Measurements from ENCODE around the gene PLEK.
"Not testable (repeated sequence)": the region's sequence is repeated elsewhere in the genome, so short reads cannot be mapped to it uniquely, and the experiment has no call there.

The PLEK gene

DNA sequence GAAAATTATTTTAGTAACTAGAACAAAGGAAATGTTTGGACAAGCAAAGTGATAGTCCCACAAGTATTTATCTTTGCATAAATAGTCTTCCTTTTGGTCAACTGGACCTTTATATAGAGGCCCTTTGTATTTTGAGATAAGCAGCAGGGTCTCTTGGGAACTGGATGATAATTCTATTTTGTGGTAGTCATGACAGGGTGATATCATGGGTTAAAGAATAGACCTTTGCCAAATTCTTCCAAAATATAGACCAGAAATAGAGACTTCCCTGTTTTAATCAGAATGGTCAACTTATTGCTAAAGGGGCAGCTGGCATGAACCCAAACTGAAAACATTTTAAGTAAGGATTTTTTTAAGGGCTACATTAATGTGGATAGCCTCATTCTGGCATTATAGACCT lies 10.5 kb downstream of the PLEK start:
- H3K9me3 ChIP-seq (ENCODE audit: control insufficient read depth, insufficient read depth, low read depth, low read length) = no peaks in the 10 kb centered on the region
- POLR2A ChIA-PET = no interaction called here
- H3K27ac ChIP-seq (ENCODE audit: extremely low read depth, low read depth, low read length) = no peak overlapping the region
- H3K36me3 ChIP-seq (ENCODE audit: control insufficient read depth in 2 of 2, insufficient read depth in 1 of 2, low read length in 2 of 2) = no peaks in the 10 kb centered on the region
- H3K4me1 ChIP-seq (ENCODE audit: control insufficient read depth, insufficient read depth, low read length) = no peaks in the 10 kb centered on the region
- H3K4me3 ChIP-seq (ENCODE audit: low read depth, low read length) = no peak overlapping the region
- TF ChIP-seq HOXA7 (CRISPR knock-in tag; IDR thresholded peaks at IDR 0.05; ENCODE audit: borderline replicate concordance) (no peak), KLF1 (tag by site-specific recombination; IDR thresholded peaks at IDR 0.05) (no peak), IKZF3 (tag by site-specific recombination; IDR thresholded peaks at IDR 0.05) (no peak), ZNF416 (tag by site-specific recombination; IDR thresholded peaks at IDR 0.05) (no peak), HOXC10 (CRISPR knock-in tag; IDR thresholded peaks at IDR 0.05) (no peak), ZSCAN30 (tag by site-specific recombination; IDR thresholded peaks at IDR 0.05) (no peak), TRIM28 (IDR thresholded peaks at IDR 0.05; ENCODE audit: borderline replicate concordance, low read length) (no peak), ZNF248 (tag by site-specific recombination; IDR thresholded peaks at IDR 0.05) (no peak), GFI1B (tag by site-specific recombination; IDR thresholded peaks at IDR 0.05) (no peak), KLF7 (tag by site-specific recombination; IDR thresholded peaks at IDR 0.05; ENCODE audit: borderline replicate concordance) (no peak), WT1 (tag by site-specific recombination; IDR thresholded peaks at IDR 0.05) (no peak), ZNF670 (tag by site-specific recombination; IDR thresholded peaks at IDR 0.05; ENCODE audit: low read depth) (no peak), ZBTB8A (tag by site-specific recombination; IDR thresholded peaks at IDR 0.05) (no peak), ZNF112 (tag by site-specific recombination; IDR thresholded peaks at IDR 0.05) (no peak), ZNF623 (tag by site-specific recombination; IDR thresholded peaks at IDR 0.05) (no peak)
- TF ChIP-seq, protein P1, sequence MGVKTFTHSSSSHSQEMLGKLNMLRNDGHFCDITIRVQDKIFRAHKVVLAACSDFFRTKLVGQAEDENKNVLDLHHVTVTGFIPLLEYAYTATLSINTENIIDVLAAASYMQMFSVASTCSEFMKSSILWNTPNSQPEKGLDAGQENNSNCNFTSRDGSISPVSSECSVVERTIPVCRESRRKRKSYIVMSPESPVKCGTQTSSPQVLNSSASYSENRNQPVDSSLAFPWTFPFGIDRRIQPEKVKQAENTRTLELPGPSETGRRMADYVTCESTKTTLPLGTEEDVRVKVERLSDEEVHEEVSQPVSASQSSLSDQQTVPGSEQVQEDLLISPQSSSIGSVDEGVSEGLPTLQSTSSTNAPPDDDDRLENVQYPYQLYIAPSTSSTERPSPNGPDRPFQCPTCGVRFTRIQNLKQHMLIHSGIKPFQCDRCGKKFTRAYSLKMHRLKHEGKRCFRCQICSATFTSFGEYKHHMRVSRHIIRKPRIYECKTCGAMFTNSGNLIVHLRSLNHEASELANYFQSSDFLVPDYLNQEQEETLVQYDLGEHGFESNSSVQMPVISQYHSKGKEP (tag by site-specific recombination; IDR thresholded peaks at IDR 0.05) = no peak
- TF ChIP-seq, protein P2, sequence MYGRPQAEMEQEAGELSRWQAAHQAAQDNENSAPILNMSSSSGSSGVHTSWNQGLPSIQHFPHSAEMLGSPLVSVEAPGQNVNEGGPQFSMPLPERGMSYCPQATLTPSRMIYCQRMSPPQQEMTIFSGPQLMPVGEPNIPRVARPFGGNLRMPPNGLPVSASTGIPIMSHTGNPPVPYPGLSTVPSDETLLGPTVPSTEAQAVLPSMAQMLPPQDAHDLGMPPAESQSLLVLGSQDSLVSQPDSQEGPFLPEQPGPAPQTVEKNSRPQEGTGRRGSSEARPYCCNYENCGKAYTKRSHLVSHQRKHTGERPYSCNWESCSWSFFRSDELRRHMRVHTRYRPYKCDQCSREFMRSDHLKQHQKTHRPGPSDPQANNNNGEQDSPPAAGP (tag by site-specific recombination; IDR thresholded peaks at IDR 0.05) = no peak
- TF ChIP-seq, protein P3, sequence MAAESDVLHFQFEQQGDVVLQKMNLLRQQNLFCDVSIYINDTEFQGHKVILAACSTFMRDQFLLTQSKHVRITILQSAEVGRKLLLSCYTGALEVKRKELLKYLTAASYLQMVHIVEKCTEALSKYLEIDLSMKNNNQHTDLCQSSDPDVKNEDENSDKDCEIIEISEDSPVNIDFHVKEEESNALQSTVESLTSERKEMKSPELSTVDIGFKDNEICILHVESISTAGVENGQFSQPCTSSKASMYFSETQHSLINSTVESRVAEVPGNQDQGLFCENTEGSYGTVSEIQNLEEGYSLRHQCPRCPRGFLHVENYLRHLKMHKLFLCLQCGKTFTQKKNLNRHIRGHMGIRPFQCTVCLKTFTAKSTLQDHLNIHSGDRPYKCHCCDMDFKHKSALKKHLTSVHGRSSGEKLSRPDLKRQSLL (tag by site-specific recombination; IDR thresholded peaks at IDR 0.05) = no peak
- TF ChIP-seq, protein P4, sequence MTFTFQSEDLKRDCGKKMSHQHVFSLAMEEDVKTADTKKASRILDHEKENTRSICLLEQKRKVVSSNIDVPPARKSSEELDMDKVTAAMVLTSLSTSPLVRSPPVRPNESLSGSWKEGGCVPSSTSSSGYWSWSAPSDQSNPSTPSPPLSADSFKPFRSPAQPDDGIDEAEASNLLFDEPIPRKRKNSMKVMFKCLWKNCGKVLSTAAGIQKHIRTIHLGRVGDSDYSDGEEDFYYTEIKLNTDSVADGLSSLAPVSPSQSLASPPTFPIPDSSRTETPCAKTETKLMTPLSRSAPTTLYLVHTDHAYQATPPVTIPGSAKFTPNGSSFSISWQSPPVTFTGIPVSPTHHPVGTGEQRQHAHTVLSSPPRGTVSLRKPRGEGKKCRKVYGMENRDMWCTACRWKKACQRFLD (tag by site-specific recombination; IDR thresholded peaks at IDR 0.05) = no peak
- CTCF ChIA-PET = no interaction called here

DNA sequence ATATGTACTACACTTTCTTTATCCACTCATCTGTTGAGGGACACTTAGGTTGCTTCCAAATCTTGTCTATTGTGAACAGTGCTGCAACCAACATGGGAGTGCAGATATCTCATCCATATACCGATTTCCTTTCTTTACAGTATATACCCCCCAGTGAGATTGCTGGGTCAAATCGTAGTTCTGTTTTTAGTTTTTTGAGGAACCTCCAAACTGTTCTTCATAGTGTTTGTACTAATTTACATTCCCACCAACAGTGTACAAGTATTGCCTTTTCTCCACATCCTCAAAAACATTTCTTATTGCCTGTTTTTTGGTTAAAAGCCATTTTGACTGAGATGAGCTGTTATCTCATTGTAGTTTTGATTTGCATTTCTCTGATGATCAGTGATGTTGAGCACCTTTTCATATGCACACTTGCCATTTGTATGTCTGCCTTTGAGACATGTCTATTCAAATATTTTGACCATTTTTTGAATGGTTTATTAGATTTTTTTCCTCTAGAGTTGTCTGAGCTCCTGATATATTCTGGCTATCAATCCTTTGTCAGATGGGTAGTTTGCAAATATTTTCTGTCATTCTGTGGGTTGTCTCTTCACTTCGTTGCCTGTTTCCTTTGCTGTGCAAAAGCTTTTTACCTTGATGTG lies 12.2 kb downstream of the PLEK start:
- no peaks in the 10 kb centered on the region for H3K9me3 ChIP-seq (ENCODE audit: control insufficient read depth, insufficient read depth, low read depth, low read length)
- TF ChIP-seq ZNF610 (tag by site-specific recombination; IDR thresholded peaks at IDR 0.05; ENCODE audit: borderline replicate concordance) = no peak
- no peak for TF ChIP-seq ZNF747 (tag by site-specific recombination; IDR thresholded peaks at IDR 0.05)
- TF ChIP-seq ZSCAN16 (tag by site-specific recombination; IDR thresholded peaks at IDR 0.05) = no peak
- TF ChIP-seq ZNF311 (tag by site-specific recombination; IDR thresholded peaks at IDR 0.05; ENCODE audit: borderline replicate concordance) = no peak
- TF ChIP-seq FEZF1 (tag by site-specific recombination; IDR thresholded peaks at IDR 0.05) = no peak
- TF ChIP-seq, protein P5, sequence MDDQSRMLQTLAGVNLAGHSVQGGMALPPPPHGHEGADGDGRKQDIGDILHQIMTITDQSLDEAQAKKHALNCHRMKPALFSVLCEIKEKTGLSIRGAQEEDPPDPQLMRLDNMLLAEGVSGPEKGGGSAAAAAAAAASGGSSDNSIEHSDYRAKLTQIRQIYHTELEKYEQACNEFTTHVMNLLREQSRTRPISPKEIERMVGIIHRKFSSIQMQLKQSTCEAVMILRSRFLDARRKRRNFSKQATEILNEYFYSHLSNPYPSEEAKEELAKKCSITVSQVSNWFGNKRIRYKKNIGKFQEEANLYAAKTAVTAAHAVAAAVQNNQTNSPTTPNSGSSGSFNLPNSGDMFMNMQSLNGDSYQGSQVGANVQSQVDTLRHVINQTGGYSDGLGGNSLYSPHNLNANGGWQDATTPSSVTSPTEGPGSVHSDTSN (CRISPR knock-in tag; IDR thresholded peaks at IDR 0.05) = no peak
- TF ChIP-seq ZNF184 (tag by site-specific recombination; IDR thresholded peaks at IDR 0.05) = no peak
- H3K27ac ChIP-seq (ENCODE audit: extremely low read depth, low read depth, low read length) = no peak overlapping the region
- POLR2A ChIA-PET = no interaction called here
- H3K36me3 ChIP-seq (ENCODE audit: control insufficient read depth in 2 of 2, insufficient read depth in 1 of 2, low read length in 2 of 2) = no peaks in the 10 kb centered on the region
- CTCF ChIA-PET = interaction anchor here (0.6 kb wide), 1 partner anchor 508 kb away, joined by 3 read pairs; no protein-coding TSS in a partner anchor
- no peak overlapping the region for H3K4me3 ChIP-seq (ENCODE audit: low read depth, low read length)
- no peaks in the 10 kb centered on the region for H3K4me1 ChIP-seq (ENCODE audit: control insufficient read depth, insufficient read depth, low read length)

DNA sequence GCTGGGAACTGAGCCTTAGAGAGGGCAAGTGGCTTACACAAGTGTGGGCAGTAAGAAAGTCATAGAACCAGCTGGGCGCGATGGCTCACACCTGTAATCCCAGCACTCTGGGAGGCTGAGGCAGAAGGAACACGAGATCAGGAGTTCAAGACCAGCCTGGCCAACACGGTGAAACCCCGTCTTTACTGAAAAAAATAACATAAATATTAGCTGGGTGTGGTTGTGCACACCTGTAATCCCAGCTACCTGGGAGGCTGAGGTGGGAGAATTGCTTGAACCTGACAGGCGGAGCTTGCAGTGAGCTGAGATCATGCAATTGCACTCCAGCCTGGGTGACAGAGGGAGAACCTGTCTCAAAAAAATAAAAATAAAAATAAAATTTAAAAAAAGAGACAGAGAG lies 13.7 kb downstream of the PLEK start:
- CTCF ChIA-PET = interaction anchor here (0.6 to 1.5 kb wide), 3 partner anchors 19 to 182 kb away, joined by 3 to 5 read pairs (median 4); no protein-coding TSS in a partner anchor
- H3K27ac ChIP-seq (ENCODE audit: extremely low read depth, low read depth, low read length); H3K9me3 ChIP-seq (ENCODE audit: control insufficient read depth, insufficient read depth, low read depth, low read length); POLR2A ChIA-PET; H3K4me1 ChIP-seq (ENCODE audit: control insufficient read depth, insufficient read depth, low read length); H3K36me3 ChIP-seq (ENCODE audit: control insufficient read depth in 2 of 2, insufficient read depth in 1 of 2, low read length in 2 of 2); H3K4me3 ChIP-seq (ENCODE audit: low read depth, low read length): not testable (repeated sequence)

Data from HEK293 (cell line).